H1 (cell line): ENCODE measurements around the gene LRRC74A. TPM values are rescaled to one million over a fixed set of nuclear protein-coding genes. Genes with fewer than 3 reads are reported as not detected.

Experiments
- CTCF ChIA-PET: fragments of 300-600 bp; sonication (Branson Sonifier 250); formaldehyde crosslinking; loops from one replicate; lab custom pipeline; 2021; ENCODE audit not compliant: partially characterized antibody; lab: Charles Lee
- POLR2A ChIA-PET: fragments of 300-600 bp; sonication (Branson Sonifier 250); formaldehyde crosslinking; loops from one replicate; lab custom pipeline; 2021; ENCODE audit warnings: inconsistent platforms; ENCODE audit not compliant: partially characterized antibody; lab: Charles Lee
- DNase-seq, 2 experiments: peaks; one replicate each; pipeline versions ENCODE4 v3.0.0 to v3.0.0-alpha.2; 2010 to 2022; ENCODE audit warnings: low spot score in 2 of 2, low read depth in 1 of 2, mixed read lengths in 1 of 2
- FAIRE-seq: peaks from 2 replicates; lab custom pipeline; 2011; peaks lifted over from hg19 to GRCh38; lab: Jason Lieb, UNC
- H2AFZ ChIP-seq: 2 replicates; pipeline ENCODE4 v1.8.1; 2012; ENCODE audit warnings: low read length, inconsistent platforms
- H2AK5ac ChIP-seq: 2 replicates; pipeline ENCODE4 v1.6.1; 2013; ENCODE audit warnings: low read depth, low read length
- H2BK120ac ChIP-seq: replicated peaks from 2 replicates; pipeline ENCODE3; 2013; ENCODE audit warnings: low read depth, low read length, inconsistent platforms
- H2BK12ac ChIP-seq: 2 replicates; pipeline ENCODE4 v1.6.1; 2013; ENCODE audit warnings: low read depth, low read length
- H2BK15ac ChIP-seq: 2 replicates; pipeline ENCODE4 v1.6.1; 2013; ENCODE audit warnings: low read length
- H2BK20ac ChIP-seq: 2 replicates; pipeline ENCODE4 v1.6.1; 2013; ENCODE audit warnings: low read length
- H2BK5ac ChIP-seq: 2 replicates; pipeline ENCODE4 v1.6.1; 2013; ENCODE audit warnings: low read depth, low read length
- H3K14ac ChIP-seq: 2 replicates; pipeline ENCODE4 v1.6.1; 2013; ENCODE audit warnings: inconsistent platforms; ENCODE audit not compliant: insufficient read length
- H3K18ac ChIP-seq: 2 replicates; pipeline ENCODE4 v1.6.1; 2013; ENCODE audit warnings: low read length; ENCODE audit errors: extremely low read depth
- H3K23ac ChIP-seq: 2 replicates; pipeline ENCODE4 v1.6.1; 2013; ENCODE audit warnings: inconsistent platforms; ENCODE audit not compliant: insufficient read length
- H3K23me2 ChIP-seq: 2 replicates; pipeline ENCODE4 v1.6.1; 2013; ENCODE audit warnings: low read depth, low read length
- H3K27ac ChIP-seq: 2 replicates; pipeline ENCODE4 v1.6.1; 2011; ENCODE audit warnings: low read depth, low read length, inconsistent platforms
- H3K27me3 ChIP-seq, 4 experiments: replicated peaks in 1 of 4; 1 replicate in 1 of 4; 2 replicates in 3 of 4; pipeline versions ENCODE4 v1.6.1 to v1.8.1; 2011 to 2013; ENCODE audit warnings: low read length in 3 of 4, mild to moderate bottlenecking in 3 of 4, inconsistent platforms in 2 of 4, mixed read lengths in 2 of 4, moderate library complexity in 1 of 4; ENCODE audit not compliant: control insufficient read depth in 3 of 4, insufficient read depth in 3 of 4; ENCODE audit errors: extremely low read depth in 1 of 4
- H3K36me3 ChIP-seq, 4 experiments: 2 replicates each; pipeline versions ENCODE4 v1.6.1 to v1.8.1; 2011 to 2013; ENCODE audit warnings: mild to moderate bottlenecking in 4 of 4, low read length in 3 of 4, moderate library complexity in 2 of 4, control low read depth in 1 of 4, inconsistent platforms in 1 of 4; ENCODE audit not compliant: insufficient read depth in 4 of 4, control insufficient read depth in 2 of 4
- H3K4ac ChIP-seq: replicated peaks from 2 replicates; pipeline ENCODE3; 2013; ENCODE audit warnings: low read length, low read depth, mixed read lengths, inconsistent platforms; ENCODE audit not compliant: insufficient read length
- H3K4me1 ChIP-seq, 4 experiments: replicated peaks in 1 of 4; 1 replicate in 1 of 4; 2 replicates in 3 of 4; pipeline versions ENCODE4 v1.6.1 to v1.8.1; 2011 to 2013; ENCODE audit warnings: low read length in 3 of 4, inconsistent platforms in 2 of 4, mixed read lengths in 1 of 4; ENCODE audit not compliant: insufficient read depth in 4 of 4, control insufficient read depth in 3 of 4
- H3K4me2 ChIP-seq, 2 experiments: 2 replicates each; pipeline versions ENCODE4 v1.6.1 to v1.8.1; 2011 to 2013; ENCODE audit warnings: low read depth in 2 of 2, low read length in 2 of 2, control low read depth in 1 of 2, inconsistent platforms in 1 of 2, mild to moderate bottlenecking in 1 of 2; ENCODE audit not compliant: insufficient read depth in 1 of 2
- H3K4me3 ChIP-seq, 4 experiments: fragments of 200-600, 300-600 bp in 1 of 4; sonication (generic), shearing (Covaris generic), sonication (Bioruptor Twin) in 1 of 4; 2 replicates each; pipeline versions ENCODE4 v1.5.1 to v1.8.1; 2011 to 2016; ENCODE audit warnings: low read length in 4 of 4, low read depth in 3 of 4, control low read depth in 2 of 4, inconsistent platforms in 2 of 4, mild to moderate bottlenecking in 2 of 4, mixed read lengths in 1 of 4, moderate library complexity in 1 of 4; ENCODE audit not compliant: insufficient read depth in 2 of 4; ENCODE audit errors: extremely low read depth in 1 of 4
- H3K56ac ChIP-seq: replicated peaks from 2 replicates; pipeline ENCODE3; 2013; ENCODE audit warnings: low read depth, mild to moderate bottlenecking, mixed read lengths, low read length, inconsistent platforms; ENCODE audit not compliant: insufficient read length
- H3K79me1 ChIP-seq: 2 replicates; pipeline ENCODE4 v1.6.1; 2013; ENCODE audit warnings: low read depth, low read length, control low read depth
- H3K79me2 ChIP-seq, 2 experiments: 2 replicates each; pipeline versions ENCODE4 v1.6.1 to v1.8.1; 2012 to 2013; ENCODE audit warnings: low read length in 2 of 2, mild to moderate bottlenecking in 2 of 2, inconsistent platforms in 1 of 2; ENCODE audit not compliant: insufficient read depth in 2 of 2, control insufficient read depth in 1 of 2
- H3K9ac ChIP-seq, 4 experiments: replicated peaks in 1 of 4; 1 replicate in 1 of 4; 2 replicates in 3 of 4; pipeline versions ENCODE4 v1.6.1 to v1.8.1; 2011 to 2013; ENCODE audit warnings: low read depth in 3 of 4, low read length in 3 of 4, control low read depth in 2 of 4, mild to moderate bottlenecking in 2 of 4, moderate library complexity in 2 of 4, inconsistent platforms in 1 of 4; ENCODE audit errors: extremely low read depth in 1 of 4
- H3K9me3 ChIP-seq, 2 experiments: 2 replicates each; pipeline versions ENCODE4 v1.6.1 to v1.8.1; 2012 to 2013; ENCODE audit warnings: mild to moderate bottlenecking in 2 of 2, moderate library complexity in 2 of 2, control low read depth in 1 of 2, inconsistent platforms in 1 of 2, low read depth in 1 of 2, low read length in 1 of 2, mixed read lengths in 1 of 2; ENCODE audit not compliant: insufficient read depth in 2 of 2
- H4K20me1 ChIP-seq, 2 experiments: replicated peaks in 1 of 2; 2 replicates each; pipeline versions ENCODE3 to v1.8.1; 2011 to 2013; ENCODE audit warnings: inconsistent platforms in 2 of 2, low read length in 2 of 2, mild to moderate bottlenecking in 1 of 2; ENCODE audit not compliant: insufficient read depth in 2 of 2, control insufficient read depth in 1 of 2
- H4K5ac ChIP-seq: 2 replicates; pipeline ENCODE4 v1.6.1; 2013; ENCODE audit warnings: low read length, low read depth, mixed read lengths, inconsistent platforms; ENCODE audit not compliant: insufficient read length
- H4K8ac ChIP-seq: 2 replicates; pipeline ENCODE4 v1.8.0; 2013; ENCODE audit warnings: mild to moderate bottlenecking, moderate library complexity, low read length, inconsistent platforms; ENCODE audit not compliant: insufficient read depth; ENCODE audit errors: extremely low read depth
- H4K91ac ChIP-seq: replicated peaks from 2 replicates; pipeline ENCODE3; 2013; ENCODE audit warnings: low read length, mixed read lengths, inconsistent platforms; ENCODE audit not compliant: insufficient read length
- WGBS, 2 experiments: shearing (Covaris generic) in 1 of 2; methylation state at CpG; one replicate each; pipeline versions ENCODE4 v1.1.6 to v1.1.7; 2013 to 2015; ENCODE audit warnings: low lambda C conversion rate in 2 of 2, mixed read lengths in 2 of 2, inconsistent platforms in 1 of 2, low coverage in 1 of 2, missing lambda C conversion rate in 1 of 2; ENCODE audit not compliant: insufficient replicate concordance in 2 of 2, insufficient coverage in 1 of 2, insufficient read length in 1 of 2; ENCODE audit errors: extremely low coverage in 1 of 2, missing lambda C conversion rate in 1 of 2; 5-methylcytosine and 5-hydroxymethylcytosine counted together
- polyA plus RNA-seq, 7 experiments: library from polyadenylated mRNA; depleted of rRNA in 3 of 7; stranded (reverse) in 5 of 7; unstranded in 2 of 7; fragments of >200 nt in 5 of 7; fragments of 200-250 nt in 2 of 7; gene quantifications; 1 replicate in 5 of 7; 2 replicates in 1 of 7; 4 replicates in 1 of 7; pipeline versions ENCODE4 v1.2.1 to v1.2.3, GENCODE V29; 2011 to 2013; ENCODE audit warnings: missing spikeins in 2 of 7, mixed read lengths in 2 of 7
- total RNA-seq: library from RNA; stranded (reverse); fragmentation: NEBNext Ultra II Directional; extraction: Animal tissue kit (Norgen Biotek cat#: 25700); gene quantifications from 2 replicates; pipeline ENCODE4 v1.2.1, GENCODE V29; 2021

The LRRC74A gene
- total and polyA plus RNA-seq, 2 of the 8 experiments (the other 6 are each of a cell fraction or from before 2014, with no cell fraction given) = not detected

GRCh38 chr14:76812093-76812421 is 14.2 kb upstream of the LRRC74A start:
- Histone ChIP-seq H4K5ac (peak overlapping the region; percentile 48), H3K9me3 (no peaks in the 10 kb centered on the region), H3K23me2 (peaks cover 5% of the 10 kb centered on the region; the same call in 1 of the 2 replicates), H2BK20ac (no peak overlapping the region), H3K27me3 (no peaks in the 10 kb centered on the region; a peak in 2 of 7 replicates), H2AK5ac (no peak overlapping the region), H3K18ac (peak overlapping the region; percentile 56), H3K4ac (no peak overlapping the region), H2BK12ac (no peak overlapping the region), H3K79me1 (no peaks in the 10 kb centered on the region), H3K14ac (no peak overlapping the region), H3K36me3 (peaks cover 6 to 20% (median 16%) of the 10 kb centered on the region in 4 experiments; a peak in 6 of 8 replicates), H3K23ac (no peak overlapping the region), H3K9ac (peak overlapping the region; percentile 60 to 78 (median 72)), H3K79me2 (peaks cover 0 to 20% of the 10 kb centered on the region in 2 experiments; a peak in 2 of 4 replicates), H3K4me2 (peak overlapping the region; percentile 71 to 94), H3K4me3 (peak overlapping the region; percentile 74 to 82 (median 80)), H4K8ac (no peak overlapping the region; the same call in 1 of the 2 replicates), H2BK5ac (no peak overlapping the region), H2BK15ac (no peak overlapping the region), H4K91ac (no peak overlapping the region), H2AFZ (no peak overlapping the region), H2BK120ac (no peak overlapping the region), H3K56ac (peak overlapping the region; percentile 42), H4K20me1 (peaks cover 3 to 4% of the 10 kb centered on the region in 2 experiments), H3K27ac (no peak overlapping the region; the same call in 1 of the 2 replicates), H3K4me1 (peaks cover 2 to 9% (median 3%) of the 10 kb centered on the region in 4 experiments; a peak in 3 of 7 replicates)
- WGBS, 2 experiments = 6% methylated on average over 16 of the region's 20 CpGs; no CpG with 5 or more reads in 1 of the 2 experiments
- CTCF ChIA-PET = interaction anchor here (0.9 to 2.1 kb wide), 4 partner anchors 26 to 242 kb away, joined by 3 to 14 read pairs (median 3); no protein-coding TSS in a partner anchor
- POLR2A ChIA-PET = interaction anchor here (0.8 to 2.5 kb wide), 10 partner anchors 8 to 87 kb away, joined by 3 to 11 read pairs (median 5); no protein-coding TSS in a partner anchor
- no peak for FAIRE-seq
- DNase-seq = no peak
